Measurements from ENCODE around the gene SLAMF1.

Gene SLAMF1

DNA sequence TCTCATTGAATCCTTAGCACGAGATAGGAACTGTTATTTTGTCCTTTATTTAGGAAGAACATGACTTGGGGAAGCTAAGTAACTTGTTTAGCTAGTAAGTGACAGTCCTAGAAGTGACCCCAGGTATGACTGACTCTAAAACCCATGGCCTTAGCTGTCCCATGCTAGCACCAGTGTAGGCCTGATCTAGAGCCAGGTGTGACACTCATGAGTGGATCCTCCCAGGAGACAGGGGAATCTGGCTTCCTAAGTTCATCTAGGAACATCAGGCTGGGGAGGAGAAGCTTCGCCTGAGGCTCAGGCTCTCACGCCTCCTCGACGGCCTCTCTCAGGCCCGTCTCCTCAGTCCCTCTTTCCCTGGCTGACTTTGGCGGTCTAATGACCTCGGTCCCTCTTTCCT is 33.6 kb upstream of the SLAMF1 start:
- Histone ChIP-seq H3F3A (ENCODE audit: insufficient read depth) (peaks cover 63% of the 10 kb centered on the region), H3K36me3 (ENCODE audit: low read length) (peaks cover 34% of the 10 kb centered on the region), H3K79me2 (ENCODE audit: insufficient read depth, low read length) (peaks cover 35% of the 10 kb centered on the region)

DNA sequence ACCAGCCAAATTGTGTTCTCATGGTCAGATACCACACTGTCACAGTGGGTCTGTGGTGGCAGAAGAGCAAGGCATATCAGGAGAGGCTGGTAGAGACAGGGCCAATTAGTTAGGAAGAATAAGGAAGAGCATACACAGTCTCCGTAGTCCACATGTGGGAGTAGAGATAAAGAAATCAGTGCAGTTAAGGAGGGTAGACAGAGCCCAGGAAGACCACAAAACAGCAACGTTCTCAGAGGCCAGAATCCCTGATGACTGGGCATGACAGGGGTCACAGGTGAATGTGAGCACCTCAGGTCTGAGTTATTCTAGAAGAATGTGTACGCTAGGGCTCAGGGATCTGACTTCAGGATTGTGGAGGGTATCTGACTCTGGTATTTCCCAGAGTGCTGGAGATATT is 33.0 kb upstream of the SLAMF1 start:
- Histone ChIP-seq H3K27ac (ENCODE audit: low read depth, low read length) (no peak overlapping the region), H3K9ac (ENCODE audit: low read length) (no peak overlapping the region), H3K27me3 (ENCODE audit: low read length) (no peaks in the 10 kb centered on the region), H3K79me2 (ENCODE audit: insufficient read depth, low read length) (peaks cover 30% of the 10 kb centered on the region), H2AFZ (ENCODE audit: low read depth, low read length, severe bottlenecking) (no peak overlapping the region), H4K20me1 (ENCODE audit: low read depth, low read length) (0 out of 2 replicates have a peak, but pooled peaks cover 4% of the 10 kb centered on the region), H3K9me2 (replicated peaks; ENCODE audit: insufficient read depth, low read length) (no peaks in the 10 kb centered on the region), H3K4me3 (ENCODE audit: insufficient read depth, low read length, poor library complexity, severe bottlenecking) (no peak overlapping the region), H3K36me3 (ENCODE audit: low read length) (peaks cover 28% of the 10 kb centered on the region), H3K4me2 (ENCODE audit: low read depth, low read length, poor library complexity, severe bottlenecking) (no peak overlapping the region), H3K9me3 (ENCODE audit: insufficient read depth, low read length) (no peaks in the 10 kb centered on the region), H3F3A (ENCODE audit: insufficient read depth) (peaks cover 68% of the 10 kb centered on the region)
- no peak for TF ChIP-seq EZH2phosphoT487 (conservative IDR thresholded peaks at IDR 0.05; ENCODE audit: low read length)
- TF ChIP-seq CTCF (IDR thresholded peaks at IDR 0.05; ENCODE audit: insufficient read depth, low read length, poor library complexity, severe bottlenecking): no peak

More for the DNA sequence above, 33.6 kb upstream of the SLAMF1 start:
- Histone ChIP-seq H4K20me1 (ENCODE audit: low read depth, low read length) (0 out of 2 replicates have a peak, but pooled peaks cover 4% of the 10 kb centered on the region), H3K27me3 (ENCODE audit: low read length) (no peaks in the 10 kb centered on the region), H3K9me3 (ENCODE audit: insufficient read depth, low read length) (no peaks in the 10 kb centered on the region), H2AFZ (ENCODE audit: low read depth, low read length, severe bottlenecking) (no peak overlapping the region), H3K27ac (ENCODE audit: low read depth, low read length) (no peak overlapping the region; the same call in 1 of the 2 replicates), H3K9me2 (replicated peaks; ENCODE audit: insufficient read depth, low read length) (no peaks in the 10 kb centered on the region), H3K9ac (ENCODE audit: low read length) (no peak overlapping the region), H3K4me2 (ENCODE audit: low read depth, low read length, poor library complexity, severe bottlenecking) (no peak overlapping the region), H3K4me3 (ENCODE audit: insufficient read depth, low read length, poor library complexity, severe bottlenecking) (no peak overlapping the region)
- TF ChIP-seq EZH2phosphoT487 (conservative IDR thresholded peaks at IDR 0.05; ENCODE audit: low read length) (no peak), CTCF (IDR thresholded peaks at IDR 0.05; ENCODE audit: insufficient read depth, low read length, poor library complexity, severe bottlenecking) (no peak)

- H3K9ac ChIP-seq (ENCODE audit: low read length): no peak overlapping the region
- H3K4me2 ChIP-seq (ENCODE audit: low read depth, low read length, poor library complexity, severe bottlenecking): no peak overlapping the region
- peaks cover 70% of the 10 kb centered on the region for H3F3A ChIP-seq (ENCODE audit: insufficient read depth)
- H3K27ac ChIP-seq (ENCODE audit: low read depth, low read length): peak overlapping the region; percentile 95
- no peak overlapping the region for H3K4me3 ChIP-seq (ENCODE audit: insufficient read depth, low read length, poor library complexity, severe bottlenecking)
- no peaks in the 10 kb centered on the region for H3K9me3 ChIP-seq (ENCODE audit: insufficient read depth, low read length)
- H3K27me3 ChIP-seq (ENCODE audit: low read length): no peaks in the 10 kb centered on the region
- no peak overlapping the region for H2AFZ ChIP-seq (ENCODE audit: low read depth, low read length, severe bottlenecking)
- H3K79me2 ChIP-seq (ENCODE audit: insufficient read depth, low read length): 0 out of 2 replicates have a peak, but pooled peaks cover 7% of the 10 kb centered on the region
- H3K36me3 ChIP-seq (ENCODE audit: low read length): peaks cover 12% of the 10 kb centered on the region; the same call in 1 of the 2 replicates
- H3K9me2 ChIP-seq (replicated peaks; ENCODE audit: insufficient read depth, low read length): no peaks in the 10 kb centered on the region
- TF ChIP-seq CTCF (IDR thresholded peaks at IDR 0.05; ENCODE audit: insufficient read depth, low read length, poor library complexity, severe bottlenecking) (no peak), EZH2phosphoT487 (conservative IDR thresholded peaks at IDR 0.05; ENCODE audit: low read length) (no peak)
- no peaks in the 10 kb centered on the region for H4K20me1 ChIP-seq (ENCODE audit: low read depth, low read length)
Measured at GRCh38 chr1:160676869-160677597, 30.2 kb upstream of the SLAMF1 start.
